SU-DHL-6 (cell line): ENCODE measurements around the gene MAP3K8.

ENCODE experiments used
- H2AFZ ChIP-seq: fragments of 200-600 bp; sonication (generic); 2 replicates; pipeline ENCODE4 v1.6.1; 2014; ENCODE audit warnings: low read depth, mild to moderate bottlenecking, moderate library complexity, mixed read lengths, antibody characterized with exemption, low read length; ENCODE audit not compliant: severe bottlenecking
- H3F3A ChIP-seq: fragments of 200-600 bp; shearing (Covaris generic); 2 replicates; pipeline ENCODE4 v1.6.0; 2016; ENCODE audit warnings: antibody characterized with exemption, mild to moderate bottlenecking; ENCODE audit not compliant: insufficient read depth
- H3K27ac ChIP-seq: fragments of 200-600 bp; sonication (generic); 2 replicates; pipeline ENCODE4 v1.5.1; 2016; ENCODE audit warnings: low read depth, mild to moderate bottlenecking, low read length, moderate library complexity, mixed read lengths
- H3K27me3 ChIP-seq: fragments of 200-600 bp; sonication (generic), shearing (Covaris generic); 2 replicates; pipeline ENCODE4 v1.6.0; 2014; ENCODE audit warnings: mild to moderate bottlenecking, low read length
- H3K36me3 ChIP-seq: fragments of 200-600 bp; sonication (generic); 2 replicates; pipeline ENCODE4 v1.6.1; 2014; ENCODE audit warnings: mild to moderate bottlenecking, low read length, mixed read lengths
- H3K4me2 ChIP-seq: fragments of 300-600, 200-600 bp; shearing (Covaris generic), sonication (generic); 2 replicates; pipeline ENCODE4 v1.6.0; 2014; ENCODE audit warnings: low read length, low read depth, mild to moderate bottlenecking; ENCODE audit not compliant: poor library complexity, severe bottlenecking
- H3K4me3 ChIP-seq: fragments of 200-600 bp; sonication (generic); 2 replicates; pipeline ENCODE4 v1.5.1; 2014; ENCODE audit warnings: antibody characterized with exemption, low read length, mild to moderate bottlenecking, mixed read lengths; ENCODE audit not compliant: insufficient read depth, poor library complexity, severe bottlenecking
- H3K79me2 ChIP-seq: fragments of 200-600 bp; sonication (generic); 2 replicates; pipeline ENCODE4 v1.6.1; 2014; ENCODE audit warnings: mild to moderate bottlenecking, low read length, moderate library complexity; ENCODE audit not compliant: insufficient read depth
- H3K9ac ChIP-seq: fragments of 200-600 bp; sonication (generic); 2 replicates; pipeline ENCODE4 v1.7.0; 2014; ENCODE audit warnings: mild to moderate bottlenecking, low read length
- H3K9me2 ChIP-seq: fragments of 200-600 bp; sonication (generic); replicated peaks from 2 replicates; pipeline ENCODE4 v1.6.1; 2014; ENCODE audit warnings: low read length; ENCODE audit not compliant: insufficient read depth
- H3K9me3 ChIP-seq: fragments of 200-600 bp; sonication (generic); 2 replicates; pipeline ENCODE4 v1.6.1; 2014; ENCODE audit warnings: low read length, mixed read lengths; ENCODE audit not compliant: insufficient read depth
- H4K20me1 ChIP-seq: fragments of 200-600 bp; sonication (generic); 2 replicates; pipeline ENCODE4 v1.6.1; 2014; ENCODE audit warnings: low read depth, mild to moderate bottlenecking, antibody characterized with exemption, low read length, moderate library complexity, mixed read lengths
- CTCF ChIP-seq: fragments of 200-600 bp; sonication (generic); IDR thresholded peaks from one replicate; pipeline ENCODE4 v1.5.1; 2017; ENCODE audit warnings: antibody characterized with exemption, mild to moderate bottlenecking, low read length, moderate library complexity; ENCODE audit not compliant: insufficient read depth, poor library complexity, severe bottlenecking
- EZH2phosphoT487 ChIP-seq: fragments of 200-600 bp; sonication (generic), shearing (Covaris generic); conservative IDR thresholded peaks from 2 replicates; pipeline ENCODE4 v1.6.1; 2018; ENCODE audit warnings: mild to moderate bottlenecking, antibody characterized with exemption, low read length, moderate library complexity, mixed read lengths

The MAP3K8 gene

GRCh38 chr10:30491916-30492515, 58.0 kb downstream of the MAP3K8 start:
- Histone ChIP-seq H3K4me2 (no peak overlapping the region), H3K79me2 (no peaks in the 10 kb centered on the region), H3K9me3 (no peaks in the 10 kb centered on the region), H3K9ac (no peak overlapping the region), H3K27ac (no peak overlapping the region), H4K20me1 (no peaks in the 10 kb centered on the region), H3K4me3 (no peak overlapping the region), H3F3A (no peaks in the 10 kb centered on the region), H3K27me3 (no peaks in the 10 kb centered on the region), H3K9me2 (no peaks in the 10 kb centered on the region), H2AFZ (no peak overlapping the region), H3K36me3 (no peaks in the 10 kb centered on the region)
- TF ChIP-seq EZH2phosphoT487 (no peak), CTCF (no peak)

GRCh38 chr10:30493609-30494530, 59.9 kb downstream of the MAP3K8 start:
- H3K9ac ChIP-seq, result no peak overlapping the region
- H3K36me3 ChIP-seq, result no peaks in the 10 kb centered on the region
- no peaks in the 10 kb centered on the region for H3K9me2 ChIP-seq
- no peak overlapping the region for H3K4me2 ChIP-seq
- H3K27ac ChIP-seq, result no peak overlapping the region
- no peak overlapping the region for H2AFZ ChIP-seq
- no peaks in the 10 kb centered on the region for H3K27me3 ChIP-seq
- no peaks in the 10 kb centered on the region for H4K20me1 ChIP-seq
- H3K4me3 ChIP-seq, result no peak overlapping the region
- TF ChIP-seq EZH2phosphoT487 (no peak), CTCF (no peak)
- no peaks in the 10 kb centered on the region for H3K9me3 ChIP-seq
- no peaks in the 10 kb centered on the region for H3F3A ChIP-seq
- no peaks in the 10 kb centered on the region for H3K79me2 ChIP-seq

- no peaks in the 10 kb centered on the region for H3K9me2 ChIP-seq
- no peak overlapping the region for H3K4me2 ChIP-seq
- no peaks in the 10 kb centered on the region for H4K20me1 ChIP-seq
- no peak overlapping the region for H3K9ac ChIP-seq
- H3K9me3 ChIP-seq, result no peaks in the 10 kb centered on the region
- no peaks in the 10 kb centered on the region for H3K79me2 ChIP-seq
- H3K27me3 ChIP-seq, result no peaks in the 10 kb centered on the region
- no peaks in the 10 kb centered on the region for H3F3A ChIP-seq
- no peak overlapping the region for H3K27ac ChIP-seq
- H3K4me3 ChIP-seq, result no peak overlapping the region
- TF ChIP-seq CTCF (no peak), EZH2phosphoT487 (no peak)
- no peaks in the 10 kb centered on the region for H3K36me3 ChIP-seq
- no peak overlapping the region for H2AFZ ChIP-seq
Observed at GRCh38 chr10:30494558-30494957, 60.6 kb downstream of the MAP3K8 start.
